Activated CD8-positive, alpha-beta T cell treated with anti-CD3 and anti-CD28 coated beads for 36 hours (primary cell): ENCODE measurements around the gene SLFN5. TPM values are rescaled to one million over a fixed set of nuclear protein-coding genes. Genes with fewer than 3 reads are reported as not detected.
"Not testable (repeated sequence)": the region's sequence is repeated elsewhere in the genome, so short reads cannot be mapped to it uniquely, and the experiment has no call there.

Experiments
- ATAC-seq: fragments of 200-7000 bp; cut with Tn5 transposase; one replicate; pipeline ENCODE4 v1.10.0; 2021; ENCODE audit warnings: mild to moderate bottlenecking, moderate library complexity
- CTCF ChIA-PET: fragments of 350-600 bp; sonication (Branson Sonifier 250); formaldehyde crosslinking; loops from one replicate; lab custom pipeline; 2021; ENCODE audit warnings: antibody characterized with exemption; lab: Charles Lee
- POLR2A ChIA-PET: fragments of 350-600 bp; sonication (Branson Sonifier 250); formaldehyde crosslinking; loops from one replicate; lab custom pipeline; 2021; ENCODE audit warnings: antibody characterized with exemption; lab: Charles Lee
- DNase-seq: peaks from one replicate; pipeline ENCODE4 v3.0.0-alpha.2; 2020
- H3K27ac Mint-ChIP-seq: one replicate; pipeline ENCODE4 v1.8.0; 2021; ENCODE audit warnings: mild to moderate bottlenecking, mixed read lengths
- H3K27me3 Mint-ChIP-seq: one replicate; pipeline ENCODE4 v1.8.0; 2021; ENCODE audit warnings: mixed read lengths
- H3K36me3 Mint-ChIP-seq: one replicate; pipeline ENCODE4 v1.8.0; 2021; ENCODE audit warnings: low read depth, mixed read lengths
- H3K4me1 Mint-ChIP-seq: one replicate; pipeline ENCODE4 v1.8.0; 2021; ENCODE audit warnings: low read depth, mixed read lengths
- H3K4me3 Mint-ChIP-seq: one replicate; pipeline ENCODE4 v1.8.0; 2021; ENCODE audit warnings: mild to moderate bottlenecking, moderate library complexity, mixed read lengths
- H3K9me3 Mint-ChIP-seq: one replicate; pipeline ENCODE4 v1.8.0; 2021; ENCODE audit warnings: mixed read lengths
- CTCF ChIP-seq: fragments of 200-600 bp; IDR thresholded peaks from one replicate; pipeline ENCODE4 v1.8.0; 2022; ENCODE audit warnings: antibody characterized with exemption, mild to moderate bottlenecking
- intact Hi-C: fragments of 100-400 bp; cut with micrococcal nuclease; formaldehyde crosslinking; loops from one replicate; pipeline ENCODE4 v1.10.0; 2022
- total RNA-seq, 2 experiments: library from RNA; stranded (reverse); gene quantifications; one replicate each; pipeline ENCODE4 v1.2.3, GENCODE V29; 2021

The SLFN5 gene
- total RNA-seq, 2 experiments from 2014 or later: 29.1 to 32.7 TPM

- peaks cover 6% of the 10 kb centered on the region for H3K36me3 Mint-ChIP-seq
- H3K27ac Mint-ChIP-seq: no peak overlapping the region
- peaks cover 25% of the 10 kb centered on the region for H3K9me3 Mint-ChIP-seq
- TF ChIP-seq CTCF: no peak
- ChIA-PET CTCF (interaction anchor here (0.6 to 3.0 kb wide), 3 partner anchors 10 to 214 kb away, joined by 4 to 23 read pairs (median 4); no protein-coding TSS in a partner anchor), POLR2A (interaction anchor here (0.9 kb wide), 1 partner anchor 241 kb away, joined by 4 read pairs; no protein-coding TSS in a partner anchor)
- no peak for ATAC-seq
- DNase-seq: no peak
- peaks cover 6% of the 10 kb centered on the region for H3K4me1 Mint-ChIP-seq
- H3K27me3 Mint-ChIP-seq: peaks cover 1% of the 10 kb centered on the region
- intact Hi-C loops: no loop called here
- H3K4me3 Mint-ChIP-seq: no peak overlapping the region
Measured at GRCh38 chr17:35298639-35299038, 55.8 kb downstream of the SLFN5 start.

- intact Hi-C loops: no loop called here
- TF ChIP-seq CTCF: no peak
- CTCF ChIA-PET: interaction anchor here (1.1 to 3.0 kb wide), 3 partner anchors 9 to 128 kb away, joined by 3 to 23 read pairs (median 4); no protein-coding TSS in a partner anchor
- Mint-ChIP-seq H3K9me3 (peaks cover 30% of the 10 kb centered on the region), H3K4me1 (peaks cover 6% of the 10 kb centered on the region), H3K27me3 (peaks cover 1% of the 10 kb centered on the region), H3K36me3 (peaks cover 10% of the 10 kb centered on the region), H3K4me3 (no peak overlapping the region), H3K27ac (no peak overlapping the region)
- POLR2A ChIA-PET: no interaction called here
- ATAC-seq: no peak
- DNase-seq: no peak
Measured at GRCh38 chr17:35299135-35299534, 56.3 kb downstream of the SLFN5 start.

- H3K36me3 Mint-ChIP-seq, DNase-seq, H3K27me3 Mint-ChIP-seq, intact Hi-C loops, ATAC-seq, H3K4me3 Mint-ChIP-seq, H3K27ac Mint-ChIP-seq: not testable (repeated sequence)
- H3K4me1 Mint-ChIP-seq: peaks cover 24% of the 10 kb centered on the region
- CTCF ChIA-PET: interaction anchor here (1.1 to 6.5 kb wide), 2 partner anchors 9 to 231 kb away, joined by 3 to 77 read pairs; partner anchors contain the start of gene SLFN12L
- POLR2A ChIA-PET: interaction anchor here (0.6 kb wide), 2 partner anchors 51 to 179 kb away, joined by 3 read pairs; no protein-coding TSS in a partner anchor
- H3K9me3 Mint-ChIP-seq: peaks cover 16% of the 10 kb centered on the region
Measured at GRCh38 chr17:35309345-35309744, 66.5 kb downstream of the SLFN5 start.

GRCh38 chr17:35312346-35312745 lies 69.5 kb downstream of the SLFN5 start:
- H3K4me3 Mint-ChIP-seq: peak overlapping the region; percentile 86
- DNase-seq (no peak), ATAC-seq (no peak)
- H3K9me3 Mint-ChIP-seq: peaks cover 13% of the 10 kb centered on the region
- ChIA-PET CTCF (interaction anchor here (0.6 to 6.5 kb wide), 39 partner anchors 8 to 436 kb away, joined by 3 to 77 read pairs (median 4); partner anchors contain the start of genes RASL10B, SLFN12L and SLFN13), POLR2A (interaction anchor here (0.7 to 4.0 kb wide), 7 partner anchors 21 to 225 kb away, joined by 3 to 35 read pairs (median 4); partner anchors contain the start of genes SLFN11 and SLFN12L)
- H3K27me3 Mint-ChIP-seq: no peaks in the 10 kb centered on the region
- peaks cover 6% of the 10 kb centered on the region for H3K36me3 Mint-ChIP-seq
- TF ChIP-seq CTCF: no peak
- intact Hi-C loops: loop anchor here (2.0 kb wide), 1 partner anchor 224 kb away; the partner anchor contains the start of gene SLFN12L
- H3K4me1 Mint-ChIP-seq: peaks cover 38% of the 10 kb centered on the region
- H3K27ac Mint-ChIP-seq: peak overlapping the region; percentile 60

GRCh38 chr17:35312790-35313711 lies 70.2 kb downstream of the SLFN5 start:
- peak; percentile 93 for ATAC-seq
- ChIA-PET POLR2A (interaction anchor here (0.7 to 4.0 kb wide), 13 partner anchors 20 to 497 kb away, joined by 3 to 35 read pairs (median 4); partner anchors contain the start of genes SLFN11, SLFN12L and SLFN13), CTCF (interaction anchor here (0.6 to 6.5 kb wide), 52 partner anchors 9 to 494 kb away, joined by 3 to 77 read pairs (median 4); partner anchors contain the start of genes RASL10B, SLFN11, SLFN12L and SLFN13)
- Mint-ChIP-seq H3K27me3 (no peaks in the 10 kb centered on the region), H3K9me3 (peaks cover 13% of the 10 kb centered on the region), H3K4me3 (peak overlapping the region; percentile 86), H3K27ac (peak overlapping the region; percentile 94), H3K4me1 (peaks cover 42% of the 10 kb centered on the region), H3K36me3 (peaks cover 6% of the 10 kb centered on the region)
- peak; percentile 86 for TF ChIP-seq CTCF
- intact Hi-C loops: loop anchor here (2.0 kb wide), 1 partner anchor 224 kb away; the partner anchor contains the start of gene SLFN12L
- peak; percentile 94 for DNase-seq
